HepG2 (cell line): ENCODE data around the gene ACSL5. TPM values are rescaled to one million over a fixed set of nuclear protein-coding genes. Genes with fewer than 3 reads are reported as not detected.

Experiments used
- ATAC-seq: fragments of 200-7000 bp; cut with Tn5 transposase; 3 replicates; pipeline ENCODE4 v1.9.1; 2020; ENCODE audit warnings: mild to moderate bottlenecking, moderate library complexity
- BruUV-seq: library from RNA; stranded (reverse); fragments of 400-500 nt; replicated peaks from 2 replicates; lab custom pipeline; 2021; lab: Mats Ljungman, UMichigan
- CTCF ChIA-PET: fragments of 300-600 bp; formaldehyde crosslinking; extraction: SDS; loops from one replicate; lab custom pipeline; 2021; ENCODE audit warnings: low total read pairs, inconsistent platforms, low intra/inter-chr PET ratio; lab: Yijun Ruan, JAX
- POLR2A ChIA-PET: fragments of 350-600 bp; sonication (Branson Sonifier 250); formaldehyde crosslinking; loops from one replicate; lab custom pipeline; 2020; ENCODE audit warnings: antibody characterized with exemption, inconsistent platforms; lab: Yijun Ruan, JAX
- DNase-seq: peaks from one replicate; pipeline ENCODE4 v3.0.0-alpha.2; 2015; ENCODE audit warnings: low spot score
- FAIRE-seq: peaks from 3 replicates; lab custom pipeline; 2011; peaks lifted over from hg19 to GRCh38; lab: Jason Lieb, UNC
- H2AFZ ChIP-seq: one replicate; pipeline ENCODE4 v1.6.1; 2011; ENCODE audit warnings: low read length, inconsistent platforms
- H3K27ac ChIP-seq: fragments of 300-600 bp; 3 replicates; pipeline ENCODE4 v1.8.0; 2011; ENCODE audit warnings: mixed run types, mild to moderate bottlenecking, mixed read lengths, low read length, inconsistent platforms; ENCODE audit not compliant: insufficient read depth; ENCODE audit errors: extremely low read length
- H3K27me3 ChIP-seq, 2 experiments: fragments of 200-600 bp in 1 of 2; 2 replicates in 1 of 2; 3 replicates in 1 of 2; pipeline versions ENCODE4 v1.6.0 to v1.8.0; 2011; ENCODE audit warnings: low read length in 2 of 2, mild to moderate bottlenecking in 2 of 2, moderate library complexity in 2 of 2, inconsistent platforms in 1 of 2; ENCODE audit not compliant: insufficient read depth in 2 of 2, control insufficient read depth in 1 of 2
- H3K36me3 ChIP-seq, 2 experiments: fragments of 200-600 bp in 1 of 2; replicated peaks in 1 of 2; 2 replicates in 1 of 2; 3 replicates in 1 of 2; pipeline versions ENCODE4 v1.5.1 to v1.8.0; 2011; ENCODE audit warnings: low read length in 2 of 2, inconsistent platforms in 1 of 2; ENCODE audit not compliant: insufficient read depth in 2 of 2, control insufficient read depth in 1 of 2
- H3K4me1 ChIP-seq: 2 replicates; pipeline ENCODE4 v1.5.1; 2012; ENCODE audit warnings: low read length, inconsistent platforms; ENCODE audit not compliant: insufficient read depth
- H3K4me2 ChIP-seq: 2 replicates; pipeline ENCODE4 v1.6.0; 2011; ENCODE audit warnings: low read depth, low read length, inconsistent platforms
- H3K4me3 ChIP-seq, 3 experiments: fragments of 200-600 bp in 1 of 3; sonication (generic), shearing (Covaris generic) in 1 of 3; replicated peaks in 1 of 3; 2 replicates each; pipeline ENCODE4 v1.5.1; 2011 to 2016; ENCODE audit warnings: low read length in 3 of 3, inconsistent platforms in 2 of 3, low read depth in 2 of 3, mild to moderate bottlenecking in 2 of 3, control low read depth in 1 of 3, mixed read lengths in 1 of 3; ENCODE audit not compliant: insufficient read depth in 1 of 3
- H3K79me2 ChIP-seq: one replicate; pipeline ENCODE4 v1.6.1; 2011; ENCODE audit warnings: low read length, inconsistent platforms; ENCODE audit not compliant: insufficient read depth
- H3K9ac ChIP-seq: 2 replicates; pipeline ENCODE4 v1.6.0; 2011; ENCODE audit warnings: mild to moderate bottlenecking, low read depth, low read length, inconsistent platforms; ENCODE audit not compliant: insufficient read depth
- H3K9me3 ChIP-seq: 2 replicates; pipeline ENCODE4 v1.5.1; 2012; ENCODE audit warnings: mild to moderate bottlenecking, low read length
- H4K20me1 ChIP-seq: 2 replicates; pipeline ENCODE4 v1.6.0; 2011; ENCODE audit warnings: inconsistent platforms, mild to moderate bottlenecking, low read length, moderate library complexity; ENCODE audit not compliant: insufficient read depth
- EED ChIP-seq: sonication (generic); formaldehyde crosslinking; IDR thresholded peaks from 2 replicates; pipeline ENCODE4 v1.5.0; 2020; ENCODE audit warnings: mild to moderate bottlenecking, missing genetic modification reagents
- NFYC ChIP-seq: IDR thresholded peaks from 2 replicates; pipeline ENCODE4 v1.6.1; 2016; ENCODE audit warnings: missing genetic modification reagents, missing compliant biosample characterization
- NR2F6 ChIP-seq, 2 experiments: IDR thresholded peaks; 2 replicates each; pipeline ENCODE4 v1.6.1; 2016; ENCODE audit warnings: antibody characterized with exemption in 1 of 2, mild to moderate bottlenecking in 1 of 2
- PAX8 ChIP-seq: sonication (generic); formaldehyde crosslinking; IDR thresholded peaks from 2 replicates; pipeline ENCODE4 v1.8.0; 2022; ENCODE audit warnings: mild to moderate bottlenecking, missing genetic modification reagents, borderline replicate concordance
- PRPF4 ChIP-seq: fragments of 200-400 bp; formaldehyde crosslinking; IDR thresholded peaks from 2 replicates; pipeline ENCODE4 v1.6.1; 2016; ENCODE audit warnings: low read length, low read depth; ENCODE audit not compliant: poor library complexity, severe bottlenecking
- RXRA ChIP-seq: sonication (generic); formaldehyde crosslinking; IDR thresholded peaks from 2 replicates; pipeline ENCODE4 v1.5.1; 2020; ENCODE audit warnings: missing genetic modification reagents
- SMYD3 ChIP-seq: sonication (generic); formaldehyde crosslinking; IDR thresholded peaks from 2 replicates; pipeline ENCODE4 v1.8.1; 2023; ENCODE audit warnings: mild to moderate bottlenecking, missing genetic modification reagents
- SOX5 ChIP-seq: IDR thresholded peaks from 2 replicates; pipeline ENCODE4 v1.6.1; 2016; ENCODE audit warnings: borderline replicate concordance
- ZBTB7A ChIP-seq: sonication (generic); formaldehyde crosslinking; IDR thresholded peaks from 2 replicates; pipeline ENCODE4 v1.8.0; 2022; ENCODE audit warnings: mild to moderate bottlenecking, missing genetic modification reagents
- ZKSCAN1 ChIP-seq: fragments of 150-350 bp; IDR thresholded peaks from 2 replicates; pipeline ENCODE4 v1.6.1; 2014; ENCODE audit warnings: low read length
- ZNF207 ChIP-seq: fragments of 450-650 bp; IDR thresholded peaks from 2 replicates; pipeline ENCODE4 v1.6.1; 2016; ENCODE audit warnings: antibody characterized with exemption, borderline replicate concordance
- ZNF33A ChIP-seq: sonication (generic); formaldehyde crosslinking; IDR thresholded peaks from 2 replicates; pipeline ENCODE4 v1.5.1; 2020; ENCODE audit warnings: missing genetic modification reagents, mild to moderate bottlenecking, moderate library complexity, borderline replicate concordance
- ZNF552 ChIP-seq: sonication (generic); formaldehyde crosslinking; IDR thresholded peaks from 2 replicates; pipeline ENCODE4 v1.9.0; 2022; ENCODE audit warnings: missing genetic modification reagents, mild to moderate bottlenecking, borderline replicate concordance
- ZNF598 ChIP-seq: sonication (generic); formaldehyde crosslinking; IDR thresholded peaks from 2 replicates; pipeline ENCODE4 v1.5.1; 2020; ENCODE audit warnings: mild to moderate bottlenecking, missing genetic modification reagents, borderline replicate concordance
- WGBS: methylation state at CpG from one replicate; pipeline ENCODE4 v1.1.6; 2017; ENCODE audit warnings: low lambda C conversion rate; 5-methylcytosine and 5-hydroxymethylcytosine counted together
- in situ Hi-C: cut with HindIII; loops from 2 replicates; pipeline ENCODE4 v1.10.0; 2017; ENCODE audit warnings: low pct_unique_long_range_greater_than_20kb; ENCODE audit not compliant: extremely low pct_ligation_motif_present
- intact Hi-C: fragments of 100-400 bp; cut with micrococcal nuclease; formaldehyde crosslinking; loops from one replicate; pipeline ENCODE4 v1.10.0; 2022; ENCODE audit not compliant: unreplicated experiment
- polyA plus RNA-seq, 8 experiments: library from polyadenylated mRNA; depleted of rRNA in 3 of 8; stranded (reverse) in 7 of 8; unstranded in 1 of 8; fragments of >200 nt; fragmentation: Illumina TruSeq in 4 of 8; extraction: Trizol in 4 of 8; gene quantifications; 2 replicates each; pipeline versions ENCODE4 v1.2.1 to v1.2.3, GENCODE V29; 2011 to 2016; ENCODE audit warnings: low read depth in 4 of 8, missing spikeins in 1 of 8, mixed read lengths in 1 of 8; ENCODE audit not compliant: insufficient read depth in 1 of 8
- total RNA-seq, 5 experiments: library from RNA; depleted of rRNA; stranded (reverse); fragments of >200 nt; fragmentation: Illumina TruSeq; extraction: Trizol; gene quantifications; 2 replicates each; pipeline ENCODE4 v1.2.3, GENCODE V29; 2016; ENCODE audit warnings: low read depth in 1 of 5

The ACSL5 gene
- total and polyA plus RNA-seq, 2 of the 13 experiments (the other 11 are each of a cell fraction or from before 2014, with no cell fraction given), result 56.4 to 82.5 TPM

DNA sequence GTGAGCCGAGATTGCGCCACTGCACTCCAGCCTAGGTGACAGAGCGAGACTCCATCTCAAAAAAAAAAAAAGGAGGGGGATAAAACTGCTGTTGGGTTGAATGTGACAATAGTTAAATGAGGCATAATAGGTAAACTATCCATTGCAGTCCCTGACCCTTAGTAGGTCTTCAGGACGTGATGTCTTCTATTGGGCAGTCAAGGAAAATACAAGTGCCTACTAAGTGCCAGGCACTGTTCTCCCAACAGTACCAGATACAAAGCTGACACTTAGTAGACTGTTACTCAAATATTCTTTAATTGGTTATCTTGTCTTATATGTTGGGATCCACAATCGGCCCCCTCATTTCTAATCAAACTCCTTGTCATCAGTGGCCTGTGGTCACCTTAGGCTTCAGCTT lies 27.1 kb upstream of the ACSL5 start:
- Histone ChIP-seq H3K27ac (no peak overlapping the region), H3K27me3 (no peaks in the 10 kb centered on the region), H3K4me1 (peaks cover 40% of the 10 kb centered on the region), H3K79me2 (no peaks in the 10 kb centered on the region), H3K36me3 (no peaks in the 10 kb centered on the region), H3K9me3 (no peaks in the 10 kb centered on the region), H4K20me1 (no peaks in the 10 kb centered on the region), H3K9ac (no peak overlapping the region), H3K4me2 (no peak overlapping the region), H2AFZ (no peak overlapping the region), H3K4me3 (no peak overlapping the region)
- CTCF ChIA-PET, result no interaction called here
- no peak for DNase-seq
- TF ChIP-seq ZNF552 (CRISPR knock-in tag) (no peak), ZKSCAN1 (0 out of 2 replicates have a peak, but pooled peaks have one; percentile 58)
- intact Hi-C loops (no loop called here), in situ Hi-C loops (loop anchor here (25.0 kb wide), 1 partner anchor 91 kb away; the partner anchor contains the start of genes VTI1A and ZDHHC6)
- POLR2A ChIA-PET, result no interaction called here
- 55% methylated on average over 5 of the region's 5 CpGs for WGBS
- BruUV-seq, result no TSS peak
- no peak for FAIRE-seq
- ATAC-seq, result no peak

DNA sequence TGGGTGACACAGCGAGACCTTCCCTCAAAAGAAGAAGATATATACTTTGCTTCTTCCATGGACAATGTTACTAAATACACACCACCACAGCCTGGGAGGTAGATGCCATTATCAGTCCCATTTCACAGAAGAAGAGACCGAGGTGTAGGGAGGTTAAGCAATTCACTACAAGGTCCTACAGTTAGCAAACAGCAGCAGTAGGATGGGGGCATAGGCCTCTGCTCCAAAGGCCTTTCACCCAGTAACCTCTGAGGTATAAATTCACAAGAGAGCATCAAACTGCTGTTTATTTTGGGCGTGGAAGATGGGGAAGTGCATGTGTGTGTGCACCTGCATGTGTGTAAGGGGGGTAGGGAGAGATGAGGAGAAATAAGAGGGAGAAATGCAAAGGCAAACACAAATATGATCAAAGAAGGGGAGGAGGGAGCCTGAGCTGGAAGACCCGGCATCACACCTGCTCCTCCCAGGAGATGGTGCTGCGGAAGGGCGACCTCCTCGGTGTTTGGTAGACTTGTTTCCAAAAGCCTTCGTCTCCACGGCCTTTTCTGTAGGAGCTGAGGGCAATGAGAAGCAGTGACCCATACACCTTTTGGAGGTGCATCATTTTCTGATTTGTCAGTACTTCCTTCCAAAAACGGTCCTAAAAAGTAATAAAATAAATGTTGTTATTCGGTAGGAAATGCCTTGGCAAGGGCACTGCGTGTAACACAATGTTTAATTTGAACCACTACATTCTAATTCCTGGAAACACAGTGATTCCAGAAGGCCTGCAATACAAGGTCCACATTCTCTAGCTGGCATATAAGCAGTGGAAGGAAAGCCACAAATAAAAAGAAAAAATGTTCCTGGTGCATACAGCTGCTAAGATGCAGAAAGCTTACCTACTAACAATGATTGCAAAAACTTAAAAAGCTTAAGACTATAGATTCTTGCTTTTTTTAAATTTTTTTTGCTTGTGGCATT lies 25.9 kb upstream of the ACSL5 start:
- Histone ChIP-seq H3K4me1 (peaks cover 48% of the 10 kb centered on the region), H3K79me2 (no peaks in the 10 kb centered on the region), H3K36me3 (no peaks in the 10 kb centered on the region), H3K4me2 (peak overlapping the region; percentile 31), H3K27me3 (no peaks in the 10 kb centered on the region), H3K4me3 (no peak overlapping the region), H4K20me1 (no peaks in the 10 kb centered on the region), H3K9me3 (no peaks in the 10 kb centered on the region), H3K27ac (no peak overlapping the region), H2AFZ (peak overlapping the region; percentile 15), H3K9ac (no peak overlapping the region)
- ChIA-PET CTCF (no interaction called here), POLR2A (interaction anchor here (0.7 to 1.3 kb wide), 2 partner anchors 17 to 35 kb away, joined by 3 read pairs; no protein-coding TSS in a partner anchor)
- WGBS, result 15% methylated on average over 12 of the region's 12 CpGs
- in situ Hi-C loops, result loop anchor here (25.0 kb wide), 1 partner anchor 89 kb away; the partner anchor contains the start of genes VTI1A and ZDHHC6
- ATAC-seq (peak; percentile 27; the same call in 2 of the 3 replicates), FAIRE-seq (no peak), DNase-seq (no peak)
- intact Hi-C loops, result no loop called here
- no TSS peak for BruUV-seq
- TF ChIP-seq ZBTB7A (CRISPR knock-in tag), result no peak
- TF ChIP-seq ZNF207, result no peak
- TF ChIP-seq NR2F6 (IDR thresholded peaks at IDR 0.05), result peak; percentile 48; the same call in 1 of the 2 replicates
- no peak for TF ChIP-seq NR2F6 (CRISPR knock-in tag; IDR thresholded peaks at IDR 0.05)
- TF ChIP-seq ZNF598 (CRISPR knock-in tag), result no peak
- no peak for TF ChIP-seq PRPF4
- no peak for TF ChIP-seq ZNF33A (CRISPR knock-in tag)
- peak; percentile 38; the same call in 1 of the 2 replicates for TF ChIP-seq RXRA (CRISPR knock-in tag)
- 0 out of 2 replicates have a peak, but pooled peaks have one; percentile 10 for TF ChIP-seq SOX5 (CRISPR knock-in tag)
- TF ChIP-seq PAX8, result no peak
- no peak for TF ChIP-seq NFYC
- TF ChIP-seq SMYD3 (CRISPR knock-in tag), result no peak
- no peak for TF ChIP-seq EED
